Left ventricle myocardium inferior (tissue), 1 donor: ENCODE results near the gene FRAS1. TPM values are rescaled to one million over a fixed set of nuclear protein-coding genes. Genes with fewer than 3 reads are reported as not detected.

ENCODE experiments used
- DNase-seq: peaks from one replicate; pipeline ENCODE4 v3.0.0-alpha.2; 2020
- H3K27ac ChIP-seq: fragments of 200-600 bp; replicated peaks from 2 replicates; pipeline ENCODE4 v1.8.0; 2021
- H3K27me3 ChIP-seq: fragments of 200-600 bp; 2 replicates; pipeline ENCODE4 v1.8.0; 2021; ENCODE audit warnings: low read depth
- H3K36me3 ChIP-seq: fragments of 200-600 bp; 2 replicates; pipeline ENCODE4 v1.8.0; 2021
- H3K4me1 ChIP-seq: fragments of 200-600 bp; 2 replicates; pipeline ENCODE4 v1.8.0; 2021
- H3K4me3 ChIP-seq: fragments of 200-600 bp; 2 replicates; pipeline ENCODE4 v1.8.0; 2021; ENCODE audit warnings: mild to moderate bottlenecking, moderate library complexity
- H3K9me3 ChIP-seq: fragments of 200-600 bp; replicated peaks from 2 replicates; pipeline ENCODE4 v1.8.0; 2021
- CTCF ChIP-seq: fragments of 200-600 bp; IDR thresholded peaks from 2 replicates; pipeline ENCODE4 v1.8.0; 2021; ENCODE audit warnings: antibody characterized with exemption, mild to moderate bottlenecking, borderline replicate concordance
- intact Hi-C: fragments of 100-400 bp; cut with micrococcal nuclease; formaldehyde crosslinking; loops from one replicate; pipeline ENCODE4 v1.11.0; 2022
- total RNA-seq: library from RNA; stranded (reverse); fragmentation: NEBNext Ultra II Directional; extraction: Animal tissue kit (Norgen Biotek cat#: 25700); gene quantifications from one replicate; pipeline ENCODE4 v1.2.1, GENCODE V29; 2021
- donor health status: DM: no; HTN: yes; CAD: no; lungs with severe emphysema.

Gene FRAS1
- total RNA-seq, 1 donor from 2014 or later: 1.4 TPM

- Histone ChIP-seq H3K27me3 (no peaks in the 10 kb centered on the region), H3K27ac (no peak overlapping the region), H3K36me3 (no peaks in the 10 kb centered on the region), H3K4me3 (no peak overlapping the region), H3K4me1 (peaks cover 13% of the 10 kb centered on the region), H3K9me3 (no peaks in the 10 kb centered on the region)
- TF ChIP-seq CTCF: no peak
- no peak for DNase-seq
- intact Hi-C loops: no loop called here
These were observed 235.2 kb downstream of the FRAS1 start for GRCh38 chr4:78292341-78292740.

GRCh38 chr4:78292856-78293255, 235.7 kb downstream of the FRAS1 start:
- TF ChIP-seq CTCF: no peak
- no peaks in the 10 kb centered on the region for H3K27me3 ChIP-seq
- H3K36me3 ChIP-seq: no peaks in the 10 kb centered on the region
- intact Hi-C loops: no loop called here
- no peak overlapping the region for H3K4me3 ChIP-seq
- H3K4me1 ChIP-seq: peaks cover 13% of the 10 kb centered on the region
- no peak for DNase-seq
- H3K9me3 ChIP-seq: no peaks in the 10 kb centered on the region
- no peak overlapping the region for H3K27ac ChIP-seq

DNA sequence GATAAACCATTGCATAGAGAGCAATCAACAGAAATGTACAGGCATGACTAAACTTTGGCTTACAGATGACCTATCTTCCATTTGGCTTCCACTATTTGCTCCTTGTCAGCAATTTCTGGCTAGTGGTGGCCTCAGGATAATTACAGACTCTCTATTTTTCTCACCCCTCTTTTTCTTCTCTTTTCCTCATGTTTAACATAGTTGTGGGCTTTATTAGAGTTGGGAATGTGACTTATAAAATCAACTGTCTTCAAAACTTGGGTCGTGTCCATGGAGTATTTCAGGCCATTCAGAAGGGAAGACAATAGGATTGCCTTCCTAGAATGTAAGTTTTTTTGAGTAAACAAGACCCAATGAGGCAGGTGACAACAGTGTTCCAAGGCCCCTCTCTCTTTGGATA, 236.2 kb downstream of the FRAS1 start:
- Histone ChIP-seq H3K9me3 (no peaks in the 10 kb centered on the region), H3K27ac (no peak overlapping the region), H3K4me1 (peaks cover 13% of the 10 kb centered on the region), H3K27me3 (no peaks in the 10 kb centered on the region), H3K36me3 (no peaks in the 10 kb centered on the region), H3K4me3 (no peak overlapping the region)
- intact Hi-C loops: no loop called here
- TF ChIP-seq CTCF: no peak
- no peak for DNase-seq

GRCh38 chr4:78293821-78294301, 236.7 kb downstream of the FRAS1 start:
- no peak for TF ChIP-seq CTCF
- no peaks in the 10 kb centered on the region for H3K27me3 ChIP-seq
- intact Hi-C loops: no loop called here

DNA sequence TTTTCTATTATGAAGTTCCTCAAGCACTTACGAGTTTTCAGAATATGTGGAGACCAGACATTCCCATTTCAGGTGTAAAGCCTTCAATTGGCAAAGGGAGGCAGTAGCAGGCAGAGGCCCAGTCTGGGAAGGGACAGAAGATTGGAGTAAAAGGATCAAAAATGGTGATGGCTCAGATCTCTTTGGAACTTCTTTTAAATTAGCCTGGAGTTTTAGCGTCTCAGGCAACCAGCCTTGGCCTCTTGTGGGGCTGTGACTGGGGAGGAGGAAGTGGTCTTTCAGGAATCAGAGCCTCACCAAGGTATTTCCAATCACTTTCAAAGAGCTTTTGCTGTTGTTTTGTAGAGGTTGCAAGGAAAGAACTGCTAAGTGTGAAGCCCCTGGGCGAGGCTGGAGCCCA, 239.1 kb downstream of the FRAS1 start:
- DNase-seq: no peak
- intact Hi-C loops: no loop called here
- no peaks in the 10 kb centered on the region for H3K27me3 ChIP-seq

More at GRCh38 chr4:78293821-78294301, 236.7 kb downstream of the FRAS1 start:
- H3K4me1 ChIP-seq: peaks cover 13% of the 10 kb centered on the region
- H3K4me3 ChIP-seq: no peak overlapping the region
- no peaks in the 10 kb centered on the region for H3K9me3 ChIP-seq
- H3K36me3 ChIP-seq: no peaks in the 10 kb centered on the region
- no peak overlapping the region for H3K27ac ChIP-seq
- no peak for DNase-seq

More for the DNA sequence above, 239.1 kb downstream of the FRAS1 start:
- TF ChIP-seq CTCF: no peak
- H3K9me3 ChIP-seq: no peaks in the 10 kb centered on the region
- no peak overlapping the region for H3K4me3 ChIP-seq
- no peak overlapping the region for H3K27ac ChIP-seq
- peaks cover 13% of the 10 kb centered on the region for H3K4me1 ChIP-seq
- H3K36me3 ChIP-seq: no peaks in the 10 kb centered on the region
